B cell (primary cell): ENCODE measurements around the gene LONRF2. TPM values are rescaled to one million over a fixed set of nuclear protein-coding genes. Genes with fewer than 3 reads are reported as not detected.
A peak's percentile ranks its signal among the peaks of the same experiment; 100 is the strongest.

Experiments used
- ATAC-seq: fragments of 200-7000 bp; cut with Tn5 transposase; one replicate; pipeline ENCODE4 v1.10.0; 2021; ENCODE audit warnings: low read depth, mild to moderate bottlenecking, moderate number of reproducible peaks, moderate library complexity
- CTCF ChIA-PET: fragments of 350-600 bp; sonication (Branson Sonifier 250); formaldehyde crosslinking; loops from one replicate; lab custom pipeline; 2021; ENCODE audit warnings: antibody characterized with exemption, inconsistent platforms; lab: Charles Lee
- POLR2A ChIA-PET: fragments of 350-600 bp; sonication (Branson Sonifier 250); formaldehyde crosslinking; loops from one replicate; lab custom pipeline; 2021; ENCODE audit warnings: antibody characterized with exemption; lab: Charles Lee
- DNase-seq: peaks from one replicate; pipeline ENCODE4 v3.0.0; 2013
- H2AFZ ChIP-seq: 2 replicates; pipeline ENCODE4 v1.6.1; 2012; ENCODE audit warnings: mild to moderate bottlenecking, low read depth, low read length; ENCODE audit not compliant: insufficient read depth, poor library complexity, severe bottlenecking
- H3K27ac ChIP-seq, 2 donors: 1 replicate in 1 of 2; 2 replicates in 1 of 2; pipeline ENCODE4 v1.5.1; 2012 to 2013; ENCODE audit warnings: low read length in 2 of 2, mild to moderate bottlenecking in 2 of 2, moderate library complexity in 1 of 2
- H3K27me3 ChIP-seq, 4 experiments: fragments of 200-600 bp in 1 of 4; sonication (generic) in 1 of 4; replicated peaks in 1 of 4; 1 replicate in 2 of 4; 2 replicates in 2 of 4; pipeline versions ENCODE4 v1.6.1 to v1.7.0; 2013 to 2016; ENCODE audit warnings: low read length in 3 of 4, mild to moderate bottlenecking in 2 of 4, mixed read lengths in 1 of 4, moderate library complexity in 1 of 4; ENCODE audit not compliant: insufficient read depth in 4 of 4, control insufficient read depth in 3 of 4; ENCODE audit errors: control extremely low read depth in 1 of 4
- H3K36me3 ChIP-seq, 2 experiments: replicated peaks in 1 of 2; 1 replicate in 1 of 2; 2 replicates in 1 of 2; pipeline versions ENCODE4 v1.6.1 to v1.7.1; 2013; ENCODE audit warnings: low read length in 1 of 2; ENCODE audit not compliant: insufficient read depth in 2 of 2, control insufficient read depth in 1 of 2; ENCODE audit errors: control extremely low read depth in 1 of 2, extremely low read depth in 1 of 2
- H3K4me1 ChIP-seq, 2 donors: fragments of 200-600 bp in 1 of 2; sonication (generic) in 1 of 2; 1 replicate in 1 of 2; 2 replicates in 1 of 2; pipeline versions ENCODE4 v1.5.1 to v1.6.1; 2013 to 2017; ENCODE audit warnings: low read length in 2 of 2; ENCODE audit not compliant: control insufficient read depth in 2 of 2, insufficient read depth in 2 of 2
- H3K4me2 ChIP-seq: replicated peaks from 2 replicates; pipeline ENCODE3; 2012; ENCODE audit warnings: mild to moderate bottlenecking, low read depth, low read length; ENCODE audit not compliant: poor library complexity, severe bottlenecking
- H3K4me3 ChIP-seq, 5 experiments: fragments of 200-600 bp in 1 of 5; sonication (generic) in 1 of 5; 1 replicate in 3 of 5; 2 replicates in 2 of 5; pipeline versions ENCODE4 v1.5.1 to v1.7.0; 2011 to 2016; ENCODE audit warnings: low read length in 4 of 5, mild to moderate bottlenecking in 4 of 5, low read depth in 2 of 5, control low read depth in 1 of 5, moderate library complexity in 1 of 5; ENCODE audit not compliant: insufficient read depth in 1 of 5; ENCODE audit errors: control extremely low read depth in 1 of 5, extremely low read depth in 1 of 5
- H3K79me2 ChIP-seq: fragments of 200-600 bp; sonication (generic); one replicate; pipeline ENCODE4 v1.6.0; 2016; ENCODE audit warnings: low read length; ENCODE audit not compliant: control insufficient read depth, insufficient read depth
- H3K9ac ChIP-seq: fragments of 200-600 bp; sonication (generic); 2 replicates; pipeline ENCODE4 v1.6.1; 2017; ENCODE audit warnings: mild to moderate bottlenecking, low read length, moderate library complexity
- H3K9me3 ChIP-seq, 3 donors: one replicate each; pipeline versions ENCODE4 v1.6.1 to v1.7.1; 2013; ENCODE audit warnings: low read length in 2 of 3; ENCODE audit not compliant: control insufficient read depth in 2 of 3, insufficient read depth in 1 of 3; ENCODE audit errors: control extremely low read depth in 1 of 3
- H4K20me1 ChIP-seq: 2 replicates; pipeline ENCODE4 v1.6.0; 2012; ENCODE audit warnings: mild to moderate bottlenecking, low read length; ENCODE audit not compliant: insufficient read depth, control insufficient read depth, poor library complexity, severe bottlenecking
- H3K27ac Mint-ChIP-seq: one replicate; pipeline ENCODE4 v1.8.0; 2021; ENCODE audit warnings: mixed read lengths
- H3K27me3 Mint-ChIP-seq: one replicate; pipeline ENCODE4 v1.8.0; 2021; ENCODE audit warnings: mixed read lengths
- H3K4me1 Mint-ChIP-seq: one replicate; pipeline ENCODE4 v1.8.0; 2021; ENCODE audit warnings: mixed read lengths
- H3K4me3 Mint-ChIP-seq: one replicate; pipeline ENCODE4 v1.8.0; 2021; ENCODE audit warnings: mixed read lengths
- H3K9me3 Mint-ChIP-seq: one replicate; pipeline ENCODE4 v1.8.0; 2022; ENCODE audit warnings: mixed read lengths; ENCODE audit not compliant: insufficient read depth
- EZH2 ChIP-seq: IDR thresholded peaks from 2 replicates; pipeline ENCODE4 v1.6.1; 2012; ENCODE audit warnings: borderline replicate concordance, low read depth, mild to moderate bottlenecking, moderate library complexity, low read length; ENCODE audit not compliant: insufficient read depth, poor library complexity, severe bottlenecking
- WGBS: methylation state at CpG from one replicate; pipeline ENCODE4 v1.1.5; 2013; ENCODE audit warnings: missing lambda C conversion rate; ENCODE audit not compliant: insufficient coverage; 5-methylcytosine and 5-hydroxymethylcytosine counted together
- intact Hi-C: fragments of 100-400 bp; cut with micrococcal nuclease; formaldehyde crosslinking; loops from one replicate; pipeline ENCODE4 v1.10.0; 2022
- polyA plus RNA-seq: library from polyadenylated mRNA; depleted of rRNA; stranded (reverse); fragments of >200 nt; gene quantifications from 2 replicates; pipeline ENCODE4 v1.2.3, GENCODE V29; 2012
- total RNA-seq, 2 donors: library from RNA; stranded (reverse); fragments of 120-200 nt in 1 of 2; gene quantifications; 1 replicate in 1 of 2; 2 replicates in 1 of 2; pipeline versions ENCODE4 v1.2.3 to v1.2.4, GENCODE V29; 2013 to 2022
- TF ChIP-seq, protein P1 (sequence below): fragments of 200-600 bp; IDR thresholded peaks from one replicate; pipeline ENCODE4 v1.8.0; 2022; ENCODE audit warnings: antibody characterized with exemption, mild to moderate bottlenecking

LONRF2 gene
- total and polyA plus RNA-seq, 2 donors (not counting 1 experiment from before 2014, with no cell fraction given), result 0.32 TPM; not detected in 1

DNA sequence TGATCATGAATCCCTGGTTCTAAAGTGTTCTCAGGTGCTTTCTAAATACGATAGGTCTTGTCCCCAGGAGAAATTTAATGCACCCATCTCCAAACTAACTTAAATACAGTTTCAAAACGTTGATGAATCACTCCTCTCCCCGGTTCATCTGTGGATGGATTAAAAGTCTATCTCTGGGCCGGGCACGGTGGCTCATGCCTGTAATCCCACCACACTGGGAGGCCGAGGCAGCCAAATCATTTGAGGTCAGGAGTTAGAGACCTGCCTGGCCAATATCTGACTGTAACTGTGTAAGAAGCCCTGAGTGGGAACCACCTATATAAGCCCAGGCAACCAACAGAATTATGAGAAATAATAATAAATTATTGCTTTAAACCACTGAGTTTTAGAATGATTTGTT lies 78.7 kb downstream of the LONRF2 start:
- Histone ChIP-seq H3K27me3 (peaks cover 0 to 3% (median 1%) of the 10 kb centered on the region in 4 experiments), H3K9me3 (peaks cover 0 to 26% (median 3%) of the 10 kb centered on the region in 3 donors), H3K4me2 (peak overlapping the region; percentile 60), H3K4me3 (no peak overlapping the region), H4K20me1 (no peaks in the 10 kb centered on the region), H3K4me1 (peaks cover 75 to 76% of the 10 kb centered on the region in 2 donors), H3K27ac (no peak overlapping the region), H3K9ac (no peak overlapping the region), H3K79me2 (peaks cover 79% of the 10 kb centered on the region), H2AFZ (no peak overlapping the region), H3K36me3 (no peaks in the 10 kb centered on the region)
- no peak for DNase-seq
- ChIA-PET POLR2A (interaction anchor here (0.6 kb wide), 2 partner anchors 319 to 336 kb away, joined by 4 to 5 read pairs; no protein-coding TSS in a partner anchor), CTCF (interaction anchor here (0.7 to 4.2 kb wide), 5 partner anchors 8 to 684 kb away, joined by 3 to 26 read pairs (median 18); no protein-coding TSS in a partner anchor)
- no peak for ATAC-seq
- Mint-ChIP-seq H3K27ac (no peak overlapping the region), H3K4me1 (peaks cover 75% of the 10 kb centered on the region), H3K27me3 (peaks cover 19% of the 10 kb centered on the region), H3K4me3 (no peak overlapping the region), H3K9me3 (no peaks in the 10 kb centered on the region)
- TF ChIP-seq EZH2, result no peak
- TF ChIP-seq, protein P1, sequence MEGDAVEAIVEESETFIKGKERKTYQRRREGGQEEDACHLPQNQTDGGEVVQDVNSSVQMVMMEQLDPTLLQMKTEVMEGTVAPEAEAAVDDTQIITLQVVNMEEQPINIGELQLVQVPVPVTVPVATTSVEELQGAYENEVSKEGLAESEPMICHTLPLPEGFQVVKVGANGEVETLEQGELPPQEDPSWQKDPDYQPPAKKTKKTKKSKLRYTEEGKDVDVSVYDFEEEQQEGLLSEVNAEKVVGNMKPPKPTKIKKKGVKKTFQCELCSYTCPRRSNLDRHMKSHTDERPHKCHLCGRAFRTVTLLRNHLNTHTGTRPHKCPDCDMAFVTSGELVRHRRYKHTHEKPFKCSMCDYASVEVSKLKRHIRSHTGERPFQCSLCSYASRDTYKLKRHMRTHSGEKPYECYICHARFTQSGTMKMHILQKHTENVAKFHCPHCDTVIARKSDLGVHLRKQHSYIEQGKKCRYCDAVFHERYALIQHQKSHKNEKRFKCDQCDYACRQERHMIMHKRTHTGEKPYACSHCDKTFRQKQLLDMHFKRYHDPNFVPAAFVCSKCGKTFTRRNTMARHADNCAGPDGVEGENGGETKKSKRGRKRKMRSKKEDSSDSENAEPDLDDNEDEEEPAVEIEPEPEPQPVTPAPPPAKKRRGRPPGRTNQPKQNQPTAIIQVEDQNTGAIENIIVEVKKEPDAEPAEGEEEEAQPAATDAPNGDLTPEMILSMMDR, result no peak
- WGBS, result 85% methylated on average over 4 of the region's 6 CpGs
- intact Hi-C loops, result loop anchor here (1.0 to 10.0 kb wide), 6 partner anchors 8 to 1089 kb away; partner anchors contain the start of genes LIPT1 and TSGA10
